Ectodermal cell (in vitro differentiated cells): ENCODE measurements around the gene SIN3B.
"Not testable (repeated sequence)": the region's sequence is repeated elsewhere in the genome, so short reads cannot be mapped to it uniquely, and the experiment has no call there.

ENCODE experiments used
- H3K27ac ChIP-seq: 2 replicates; pipeline ENCODE4 v1.7.0; 2013; ENCODE audit warnings: mild to moderate bottlenecking, low read depth, low read length; ENCODE audit not compliant: insufficient read depth, poor library complexity, severe bottlenecking
- H3K27me3 ChIP-seq: 2 replicates; pipeline ENCODE4 v1.7.0; 2013; ENCODE audit warnings: mild to moderate bottlenecking, low read length; ENCODE audit not compliant: insufficient read depth, control insufficient read depth, poor library complexity, severe bottlenecking
- H3K36me3 ChIP-seq: one replicate; pipeline ENCODE4 v1.7.0; 2013; ENCODE audit warnings: low read length; ENCODE audit not compliant: control insufficient read depth, insufficient read depth
- H3K4me1 ChIP-seq: one replicate; pipeline ENCODE4 v1.7.0; 2013; ENCODE audit warnings: low read length; ENCODE audit not compliant: control insufficient read depth, insufficient read depth
- H3K4me3 ChIP-seq: 2 replicates; pipeline ENCODE4 v1.7.0; 2013; ENCODE audit warnings: low read depth, low read length, control low read depth; ENCODE audit not compliant: insufficient read depth
- H3K9me3 ChIP-seq: 2 replicates; pipeline ENCODE4 v1.7.0; 2013; ENCODE audit warnings: mild to moderate bottlenecking, low read length, moderate library complexity; ENCODE audit not compliant: control insufficient read depth
- WGBS, 2 experiments: methylation state at CpG; one replicate each; pipeline ENCODE4 v1.1.7; 2013; ENCODE audit warnings: missing lambda C conversion rate in 2 of 2; 5-methylcytosine and 5-hydroxymethylcytosine counted together

The SIN3B gene

GRCh38 chr19:16797876-16798275 lies 31.3 kb upstream of the SIN3B start:
- 91 to 94% methylated on average over 3 of the region's 3 CpGs for WGBS, 2 experiments

GRCh38 chr19:16798326-16798725 lies 30.9 kb upstream of the SIN3B start:
- H3K27me3 ChIP-seq, H3K4me3 ChIP-seq, H3K9me3 ChIP-seq, H3K36me3 ChIP-seq, H3K4me1 ChIP-seq, H3K27ac ChIP-seq: not testable (repeated sequence)
- WGBS, 2 experiments = 92% methylated on average over 6 of the region's 6 CpGs

More at GRCh38 chr19:16797876-16798275, 31.3 kb upstream of the SIN3B start:
- Histone ChIP-seq H3K36me3 (no peaks in the 10 kb centered on the region), H3K27ac (no peak overlapping the region), H3K27me3 (no peaks in the 10 kb centered on the region), H3K9me3 (no peaks in the 10 kb centered on the region), H3K4me3 (no peak overlapping the region), H3K4me1 (no peaks in the 10 kb centered on the region)

DNA sequence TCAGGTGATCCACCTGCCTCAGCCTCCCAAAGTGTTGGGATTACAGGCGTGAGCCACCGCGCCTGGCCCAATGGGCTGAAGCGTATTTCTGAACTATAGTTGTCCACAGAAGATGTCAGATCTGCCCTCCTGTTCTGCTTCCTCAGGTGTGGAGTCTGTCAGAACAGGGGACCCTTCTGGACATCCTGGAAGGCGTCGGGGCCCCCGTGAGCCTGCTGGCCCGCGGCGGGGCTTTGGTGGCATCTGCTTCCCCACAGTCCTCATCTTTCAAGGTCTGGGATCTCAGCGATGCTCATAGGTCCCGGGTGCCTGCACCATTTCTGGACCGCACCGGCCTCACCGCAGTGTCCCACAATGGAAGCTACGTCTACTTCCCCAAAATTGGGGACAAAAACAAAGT lies 29.5 kb upstream of the SIN3B start:
- Histone ChIP-seq H3K4me1 (no peaks in the 10 kb centered on the region), H3K36me3 (no peaks in the 10 kb centered on the region), H3K9me3 (no peaks in the 10 kb centered on the region), H3K4me3 (no peak overlapping the region), H3K27ac (no peak overlapping the region), H3K27me3 (no peaks in the 10 kb centered on the region)
- 95 to 96% methylated on average over 16 of the region's 16 CpGs for WGBS, 2 experiments

GRCh38 chr19:16801600-16802013 lies 27.6 kb upstream of the SIN3B start:
- Histone ChIP-seq H3K4me3 (no peak overlapping the region), H3K36me3 (no peaks in the 10 kb centered on the region), H3K27ac (no peak overlapping the region), H3K9me3 (no peaks in the 10 kb centered on the region), H3K4me1 (no peaks in the 10 kb centered on the region), H3K27me3 (no peaks in the 10 kb centered on the region)
- 83 to 85% methylated on average over 8 of the region's 8 CpGs for WGBS, 2 experiments

DNA sequence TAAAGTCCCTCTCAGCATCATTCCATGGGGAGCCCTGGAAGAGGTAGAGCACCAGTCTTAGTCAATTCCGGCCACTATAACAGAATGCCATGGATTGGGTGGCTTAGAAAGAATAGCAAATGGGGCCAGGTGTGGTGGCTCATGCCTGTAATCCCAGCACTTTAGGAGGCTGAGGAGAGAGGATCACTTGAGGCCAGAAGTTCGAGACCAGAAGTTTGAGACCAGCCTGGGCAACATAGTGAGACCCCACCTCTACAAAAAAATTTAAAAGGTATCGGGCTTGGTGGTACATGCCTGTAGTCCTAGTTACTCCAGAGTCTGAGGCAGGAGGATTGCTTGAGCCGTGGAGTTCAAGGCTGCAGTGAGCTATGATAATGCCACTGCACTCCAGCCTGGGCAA lies 25.0 kb upstream of the SIN3B start:
- H3K4me3 ChIP-seq = no peak overlapping the region
- no peaks in the 10 kb centered on the region for H3K27me3 ChIP-seq
- H3K36me3 ChIP-seq = no peaks in the 10 kb centered on the region
- no peaks in the 10 kb centered on the region for H3K4me1 ChIP-seq
- 90 to 94% methylated on average over 4 of the region's 4 CpGs for WGBS, 2 experiments
- H3K27ac ChIP-seq = no peak overlapping the region
- no peaks in the 10 kb centered on the region for H3K9me3 ChIP-seq

- Histone ChIP-seq H3K27ac (no peak overlapping the region), H3K4me3 (no peak overlapping the region), H3K27me3 (no peaks in the 10 kb centered on the region), H3K36me3 (no peaks in the 10 kb centered on the region), H3K9me3 (no peaks in the 10 kb centered on the region), H3K4me1 (no peaks in the 10 kb centered on the region)
- WGBS, 2 experiments = 89% methylated on average over 31 of the region's 31 CpGs
Observed at GRCh38 chr19:16807549-16808284, 21.5 kb upstream of the SIN3B start.

DNA sequence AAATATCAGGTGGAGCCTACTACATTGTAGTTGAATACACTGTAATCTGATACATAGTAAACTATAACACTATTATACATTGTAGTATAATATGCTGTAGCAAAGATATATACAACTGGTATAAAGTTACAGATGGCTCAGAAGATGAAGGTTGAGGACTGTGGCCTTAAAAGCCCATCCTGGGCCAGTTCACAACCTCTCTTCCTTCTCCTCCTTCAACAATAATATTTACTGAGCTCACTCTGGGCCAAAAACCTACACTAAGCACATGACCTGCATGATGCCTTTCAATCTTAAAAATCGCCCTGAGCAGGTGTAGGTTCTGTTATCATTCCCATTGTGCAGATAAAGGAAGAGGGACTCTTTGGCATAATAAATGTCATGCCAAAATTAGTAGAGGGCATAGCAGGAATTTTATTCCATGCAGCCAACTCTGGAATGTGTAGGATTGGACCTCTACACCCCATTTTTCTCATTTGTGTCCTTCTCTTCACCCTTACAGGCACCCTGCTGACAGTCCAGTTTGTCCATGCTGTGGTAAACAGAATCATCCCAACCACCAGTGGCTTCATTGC lies 14.6 kb upstream of the SIN3B start:
- no peaks in the 10 kb centered on the region for H3K36me3 ChIP-seq
- no peak overlapping the region for H3K27ac ChIP-seq
- H3K4me1 ChIP-seq = no peaks in the 10 kb centered on the region
- no peak overlapping the region for H3K4me3 ChIP-seq
- no peaks in the 10 kb centered on the region for H3K9me3 ChIP-seq
- H3K27me3 ChIP-seq = no peaks in the 10 kb centered on the region
- 58 to 71% methylated on average over 1 of the region's 1 CpG for WGBS, 2 experiments

GRCh38 chr19:16820056-16820455 lies 9.1 kb upstream of the SIN3B start:
- no peak overlapping the region for H3K27ac ChIP-seq
- no peaks in the 10 kb centered on the region for H3K36me3 ChIP-seq
- peaks cover 4% of the 10 kb centered on the region for H3K27me3 ChIP-seq
- no peak overlapping the region for H3K4me3 ChIP-seq
- peaks cover 2% of the 10 kb centered on the region for H3K4me1 ChIP-seq
- H3K9me3 ChIP-seq = no peaks in the 10 kb centered on the region
- WGBS, 2 experiments = 90% methylated on average over 1 of the region's 1 CpG

- WGBS, 2 experiments = 72 to 82% methylated on average over 7 of the region's 7 CpGs
- Histone ChIP-seq H3K9me3 (no peaks in the 10 kb centered on the region), H3K4me1 (peaks cover 10% of the 10 kb centered on the region), H3K27me3 (peaks cover 11% of the 10 kb centered on the region), H3K4me3 (no peak overlapping the region), H3K27ac (no peak overlapping the region), H3K36me3 (no peaks in the 10 kb centered on the region)
Observed at GRCh38 chr19:16821081-16821480, 8.1 kb upstream of the SIN3B start.

- no peaks in the 10 kb centered on the region for H3K9me3 ChIP-seq
- no peaks in the 10 kb centered on the region for H3K36me3 ChIP-seq
- peaks cover 11% of the 10 kb centered on the region for H3K27me3 ChIP-seq
- WGBS, 2 experiments = 90 to 93% methylated on average over 8 of the region's 8 CpGs
- no peak overlapping the region for H3K27ac ChIP-seq
- H3K4me3 ChIP-seq = no peak overlapping the region
- peaks cover 10% of the 10 kb centered on the region for H3K4me1 ChIP-seq
Observed at GRCh38 chr19:16822648-16823047, 6.5 kb upstream of the SIN3B start.
